ENCODE measurements around the gene SPON1.

The SPON1 gene

GRCh38 chr11:14185461-14185860, 222.9 kb downstream of the SPON1 start:
- DNase-seq (ENCODE audit: low read depth in 2 of 2) = no peak
- no peak overlapping the region for H3K4me3 ChIP-seq (replicated peaks in 1 of 2; ENCODE audit: low read depth in 2 of 2, low read length in 2 of 2)
- TF ChIP-seq CTCF (IDR thresholded peaks at IDR 0.05; ENCODE audit: low read depth, low read length) = no peak

GRCh38 chr11:14186046-14186775, 223.7 kb downstream of the SPON1 start:
- peak in 1 of 2 donors; percentile 22 for DNase-seq (ENCODE audit: low read depth in 2 of 2)
- no peak for TF ChIP-seq CTCF (IDR thresholded peaks at IDR 0.05; ENCODE audit: low read depth, low read length)
- H3K4me3 ChIP-seq (replicated peaks in 1 of 2; ENCODE audit: low read depth in 2 of 2, low read length in 2 of 2) = no peak overlapping the region

- no peak for TF ChIP-seq CTCF (IDR thresholded peaks at IDR 0.05; ENCODE audit: low read depth, low read length)
- DNase-seq (ENCODE audit: low read depth in 2 of 2) = peak; percentile 10 to 61
- no peak overlapping the region for H3K4me3 ChIP-seq (replicated peaks in 1 of 2; ENCODE audit: low read depth in 2 of 2, low read length in 2 of 2)
These were observed 227.4 kb downstream of the SPON1 start for GRCh38 chr11:14189874-14190273.

GRCh38 chr11:14190992-14191778, 228.7 kb downstream of the SPON1 start:
- peak in 1 of 2 donors; percentile 17 for DNase-seq (ENCODE audit: low read depth in 2 of 2)
- no peak overlapping the region for H3K4me3 ChIP-seq (replicated peaks in 1 of 2; ENCODE audit: low read depth in 2 of 2, low read length in 2 of 2)
- TF ChIP-seq CTCF (IDR thresholded peaks at IDR 0.05; ENCODE audit: low read depth, low read length) = no peak

- TF ChIP-seq CTCF (IDR thresholded peaks at IDR 0.05; ENCODE audit: low read depth, low read length) = no peak
These were observed 231.1 kb downstream of the SPON1 start for GRCh38 chr11:14193644-14194043.

GRCh38 chr11:14202251-14203196, 240.0 kb downstream of the SPON1 start:
- no peak overlapping the region for H3K4me3 ChIP-seq (replicated peaks in 1 of 2; ENCODE audit: low read depth in 2 of 2, low read length in 2 of 2)
- TF ChIP-seq CTCF (IDR thresholded peaks at IDR 0.05; ENCODE audit: low read depth, low read length) = no peak
- no peak for DNase-seq (ENCODE audit: low read depth in 2 of 2)

More at GRCh38 chr11:14193644-14194043, 231.1 kb downstream of the SPON1 start:
- no peak overlapping the region for H3K4me3 ChIP-seq (replicated peaks in 1 of 2; ENCODE audit: low read depth in 2 of 2, low read length in 2 of 2)
- no peak for DNase-seq (ENCODE audit: low read depth in 2 of 2)

Measured in cardiac fibroblast (primary cell).